HL-60/S4 (cell line): Measurements from ENCODE around the gene PHF21B.
"Not testable (repeated sequence)": the region's sequence is repeated elsewhere in the genome, so short reads cannot be mapped to it uniquely, and the experiment has no call there.

Experiments
- in situ Hi-C: fragments of 300-500 bp; cut with MboI; formaldehyde crosslinking; loops from 2 replicates; pipeline ENCODE4 v1.14.3; 2022; ENCODE audit warnings: low sequenced_read_pairs

The PHF21B gene

GRCh38 chr22:44919691-44920090 lies 90.1 kb downstream of the PHF21B start:
- in situ Hi-C loops = no loop called here

GRCh38 chr22:44918925-44919392 lies 90.8 kb downstream of the PHF21B start:
- in situ Hi-C loops = no loop called here

GRCh38 chr22:44918166-44918924 lies 91.5 kb downstream of the PHF21B start:
- in situ Hi-C loops = no loop called here

- in situ Hi-C loops = no loop called here
These were observed 92.2 kb downstream of the PHF21B start for GRCh38 chr22:44917372-44918165.

GRCh38 chr22:44916281-44917231 lies 93.2 kb downstream of the PHF21B start:
- in situ Hi-C loops = no loop called here

- in situ Hi-C loops = no loop called here
These were observed 94.4 kb downstream of the PHF21B start for GRCh38 chr22:44915441-44915840.

GRCh38 chr22:44914026-44914721 lies 95.6 kb downstream of the PHF21B start:
- in situ Hi-C loops = no loop called here

- in situ Hi-C loops = no loop called here
These were observed 96.4 kb downstream of the PHF21B start for GRCh38 chr22:44913198-44913983.

- in situ Hi-C loops = no loop called here
These were observed 100.6 kb downstream of the PHF21B start for GRCh38 chr22:44909241-44909640.

GRCh38 chr22:44907765-44908737 lies 101.8 kb downstream of the PHF21B start:
- in situ Hi-C loops = no loop called here

- in situ Hi-C loops = no loop called here
These were observed 102.7 kb downstream of the PHF21B start for GRCh38 chr22:44906999-44907644.

- in situ Hi-C loops = no loop called here
These were observed 103.4 kb downstream of the PHF21B start for GRCh38 chr22:44906248-44906936.

GRCh38 chr22:44904492-44905152 lies 105.2 kb downstream of the PHF21B start:
- in situ Hi-C loops = not testable (repeated sequence)

GRCh38 chr22:44903164-44903563 lies 106.6 kb downstream of the PHF21B start:
- in situ Hi-C loops = not testable (repeated sequence)

GRCh38 chr22:44901301-44901700 lies 108.5 kb downstream of the PHF21B start:
- in situ Hi-C loops = no loop called here

GRCh38 chr22:44898236-44898635 lies 111.6 kb downstream of the PHF21B start:
- in situ Hi-C loops = no loop called here
